SK-N-SH (cell line): Measurements from ENCODE around the gene KCNJ2. TPM values are rescaled to one million over a fixed set of nuclear protein-coding genes. Genes with fewer than 3 reads are reported as not detected.

Source experiments
- CTCF ChIA-PET: fragments of 300-600, 350-600 bp; formaldehyde crosslinking; extraction: SDS; loops from one replicate; lab custom pipeline; 2021; lab: Yijun Ruan, JAX
- POLR2A ChIA-PET: fragments of 350-600 bp; sonication (Branson Sonifier 250); formaldehyde crosslinking; extraction: SDS; loops from one replicate; lab custom pipeline; 2020; ENCODE audit warnings: antibody characterized with exemption, inconsistent platforms; lab: Yijun Ruan, JAX
- DNase-seq: peaks from one replicate; pipeline ENCODE4 v3.0.0; 2012
- H2AFZ ChIP-seq: fragments of 200-600 bp; sonication (generic); 2 replicates; pipeline ENCODE4 v1.8.1; 2016; ENCODE audit warnings: antibody characterized with exemption, mild to moderate bottlenecking, low read depth
- H3F3A ChIP-seq: fragments of 200-600 bp; sonication (generic); replicated peaks from 2 replicates; pipeline ENCODE3; 2016; ENCODE audit warnings: antibody characterized with exemption, mild to moderate bottlenecking; ENCODE audit not compliant: insufficient read depth
- H3K27ac ChIP-seq, 2 experiments: fragments of 200-500 bp in 1 of 2; fragments of 200-600 bp in 1 of 2; sonication (Bioruptor generic) in 1 of 2; sonication (generic), shearing (Covaris generic) in 1 of 2; 2 replicates each; pipeline versions ENCODE4 v1.5.1 to v1.6.1; 2014 to 2016; ENCODE audit warnings: low read depth in 2 of 2, inconsistent platforms in 1 of 2, low read length in 1 of 2, mild to moderate bottlenecking in 1 of 2, mixed read lengths in 1 of 2
- H3K27me3 ChIP-seq: fragments of 200-600 bp; sonication (generic), shearing (Covaris generic); 2 replicates; pipeline ENCODE4 v1.6.1; 2016; ENCODE audit warnings: mixed run types; ENCODE audit not compliant: insufficient read depth
- H3K36me3 ChIP-seq, 2 experiments: fragments of 200-500 bp in 1 of 2; fragments of 200-600 bp in 1 of 2; sonication (Bioruptor generic) in 1 of 2; sonication (generic) in 1 of 2; replicated peaks in 1 of 2; 2 replicates each; pipeline versions ENCODE3 to v1.5.1; 2014 to 2016; ENCODE audit warnings: low read length in 1 of 2, mild to moderate bottlenecking in 1 of 2; ENCODE audit not compliant: insufficient read depth in 2 of 2, control insufficient read depth in 1 of 2
- H3K4me1 ChIP-seq, 2 experiments: fragments of 200-500 bp in 1 of 2; fragments of 200-600 bp in 1 of 2; sonication (Bioruptor generic) in 1 of 2; sonication (generic), shearing (Covaris generic) in 1 of 2; 2 replicates each; pipeline versions ENCODE4 v1.5.1 to v1.6.1; 2014 to 2016; ENCODE audit warnings: low read depth in 1 of 2, low read length in 1 of 2, mixed run types in 1 of 2; ENCODE audit not compliant: insufficient read depth in 2 of 2, control insufficient read depth in 1 of 2
- H3K4me2 ChIP-seq: fragments of 200-600 bp; sonication (generic), shearing (Covaris generic); 2 replicates; pipeline ENCODE4 v1.6.1; 2017; ENCODE audit warnings: mixed run types
- H3K4me3 ChIP-seq, 2 experiments: fragments of 200-500 bp in 1 of 2; fragments of 200-600 bp in 1 of 2; sonication (Bioruptor generic) in 1 of 2; sonication (generic), shearing (Covaris generic) in 1 of 2; 2 replicates each; pipeline versions ENCODE4 v1.5.1 to v1.8.1; 2014 to 2016; ENCODE audit warnings: low read depth in 2 of 2, inconsistent platforms in 1 of 2, low read length in 1 of 2, mild to moderate bottlenecking in 1 of 2, mixed read lengths in 1 of 2, moderate library complexity in 1 of 2
- H3K79me2 ChIP-seq: fragments of 200-600 bp; sonication (generic); 2 replicates; pipeline ENCODE4 v1.8.1; 2017; ENCODE audit warnings: mild to moderate bottlenecking; ENCODE audit not compliant: insufficient read depth
- H3K9ac ChIP-seq: fragments of 200-600 bp; sonication (generic); 2 replicates; pipeline ENCODE4 v1.6.1; 2017; ENCODE audit warnings: mixed run types
- H3K9me2 ChIP-seq: fragments of 200-600 bp; sonication (generic); 2 replicates; pipeline ENCODE4 v1.6.1; 2017; ENCODE audit warnings: mixed run types
- H3K9me3 ChIP-seq: fragments of 200-600 bp; sonication (generic); 2 replicates; pipeline ENCODE4 v1.6.1; 2017; ENCODE audit warnings: mixed run types, mild to moderate bottlenecking, moderate library complexity
- H4K20me1 ChIP-seq: fragments of 200-600 bp; sonication (generic); 2 replicates; pipeline ENCODE4 v1.6.1; 2017; ENCODE audit warnings: mild to moderate bottlenecking, mixed run types; ENCODE audit not compliant: insufficient read depth
- CHD2 ChIP-seq: fragments of 150-350 bp; IDR thresholded peaks from 2 replicates; pipeline ENCODE4 v1.6.1; 2018; ENCODE audit warnings: low read length; ENCODE audit not compliant: partially characterized antibody
- CTCF ChIP-seq: fragments of 200-600 bp; sonication (generic); IDR thresholded peaks from 2 replicates; pipeline ENCODE4 v1.6.1; 2017; ENCODE audit warnings: antibody characterized with exemption, mild to moderate bottlenecking, moderate library complexity
- EP300 ChIP-seq, 2 experiments: IDR thresholded peaks; 2 replicates each; pipeline versions ENCODE4 v1.4.0 to v1.6.1; 2012; ENCODE audit warnings: borderline replicate concordance in 1 of 2, low read depth in 1 of 2, low read length in 1 of 2
- FOXJ3 ChIP-seq: sonication (generic); formaldehyde crosslinking; IDR thresholded peaks from 2 replicates; pipeline ENCODE4 v1.5.1; 2020; ENCODE audit warnings: mild to moderate bottlenecking, missing genetic modification reagents
- GABPA ChIP-seq: IDR thresholded peaks from 2 replicates; pipeline ENCODE4 v1.4.0; 2012; ENCODE audit warnings: low read depth, mild to moderate bottlenecking
- MXI1 ChIP-seq: IDR thresholded peaks from 2 replicates; pipeline ENCODE4 v1.6.1; 2012; ENCODE audit warnings: mild to moderate bottlenecking, low read depth, low read length, improper control_type of control experiment
- NFIC ChIP-seq: IDR thresholded peaks from 2 replicates; pipeline ENCODE4 v1.4.0; 2012; ENCODE audit warnings: borderline replicate concordance
- NRF1 ChIP-seq: IDR thresholded peaks from 2 replicates; pipeline ENCODE4 v1.6.1; 2012; ENCODE audit warnings: low read depth, mild to moderate bottlenecking, low read length
- PBX3 ChIP-seq: IDR thresholded peaks from 2 replicates; pipeline ENCODE4; 2012
- POLR2AphosphoS5 ChIP-seq: IDR thresholded peaks from 2 replicates; pipeline ENCODE4 v1.6.1; 2012; ENCODE audit warnings: low read depth, low read length
- RAD21 ChIP-seq: IDR thresholded peaks from 2 replicates; pipeline ENCODE4 v1.6.1; 2012; ENCODE audit warnings: mild to moderate bottlenecking, low read length
- RFX5 ChIP-seq: IDR thresholded peaks from 2 replicates; pipeline ENCODE4 v1.6.1; 2012; ENCODE audit warnings: mild to moderate bottlenecking, improper control_type of control experiment, low read length
- SIN3A ChIP-seq: IDR thresholded peaks from 2 replicates; pipeline ENCODE4 v1.6.1; 2012; ENCODE audit warnings: low read depth, mild to moderate bottlenecking, low read length, moderate library complexity, borderline replicate concordance
- SMC3 ChIP-seq: IDR thresholded peaks from 2 replicates; pipeline ENCODE4 v1.6.1; 2012; ENCODE audit warnings: low read depth, low read length, improper control_type of control experiment
- TAF1 ChIP-seq: IDR thresholded peaks from 2 replicates; pipeline ENCODE4 v1.6.1; 2012; ENCODE audit warnings: low read depth, mild to moderate bottlenecking, low read length, moderate library complexity, borderline replicate concordance
- TCF12 ChIP-seq: IDR thresholded peaks from 2 replicates; pipeline ENCODE4 v1.4.0; 2012
- YY1 ChIP-seq: IDR thresholded peaks from 2 replicates; pipeline ENCODE4 v1.4.0; 2012; ENCODE audit warnings: low read depth, mild to moderate bottlenecking
- WGBS: methylation state at CpG from one replicate; pipeline ENCODE4 v1.1.6; 2017; ENCODE audit warnings: low lambda C conversion rate; 5-methylcytosine and 5-hydroxymethylcytosine counted together
- polyA plus RNA-seq, 3 experiments: library from polyadenylated mRNA; depleted of rRNA; stranded (reverse); fragments of >200 nt; gene quantifications; 2 replicates each; pipeline ENCODE4 v1.2.3, GENCODE V29; 2012
- TF ChIP-seq, protein P1 (sequence below): fragments of 150-350 bp; IDR thresholded peaks from 2 replicates; pipeline ENCODE4 v1.6.1; 2016; ENCODE audit warnings: mild to moderate bottlenecking, low read depth, low read length
- TF ChIP-seq, protein P2 (sequence below): IDR thresholded peaks from 2 replicates; pipeline ENCODE4 v1.6.1; 2012; ENCODE audit warnings: mild to moderate bottlenecking, low read depth, low read length, moderate library complexity

The KCNJ2 gene
- 0.18 and 0.21 TPM in 2 replicates for polyA plus RNA-seq (2012; rRNA removed)
- polyA plus RNA-seq (2012; cell fraction: cytosol; rRNA removed) = 0.20 and 0.22 TPM in 2 replicates
- polyA plus RNA-seq (2012; cell fraction: nucleus; rRNA removed) = 0.08 and 0.25 TPM in 2 replicates

DNA sequence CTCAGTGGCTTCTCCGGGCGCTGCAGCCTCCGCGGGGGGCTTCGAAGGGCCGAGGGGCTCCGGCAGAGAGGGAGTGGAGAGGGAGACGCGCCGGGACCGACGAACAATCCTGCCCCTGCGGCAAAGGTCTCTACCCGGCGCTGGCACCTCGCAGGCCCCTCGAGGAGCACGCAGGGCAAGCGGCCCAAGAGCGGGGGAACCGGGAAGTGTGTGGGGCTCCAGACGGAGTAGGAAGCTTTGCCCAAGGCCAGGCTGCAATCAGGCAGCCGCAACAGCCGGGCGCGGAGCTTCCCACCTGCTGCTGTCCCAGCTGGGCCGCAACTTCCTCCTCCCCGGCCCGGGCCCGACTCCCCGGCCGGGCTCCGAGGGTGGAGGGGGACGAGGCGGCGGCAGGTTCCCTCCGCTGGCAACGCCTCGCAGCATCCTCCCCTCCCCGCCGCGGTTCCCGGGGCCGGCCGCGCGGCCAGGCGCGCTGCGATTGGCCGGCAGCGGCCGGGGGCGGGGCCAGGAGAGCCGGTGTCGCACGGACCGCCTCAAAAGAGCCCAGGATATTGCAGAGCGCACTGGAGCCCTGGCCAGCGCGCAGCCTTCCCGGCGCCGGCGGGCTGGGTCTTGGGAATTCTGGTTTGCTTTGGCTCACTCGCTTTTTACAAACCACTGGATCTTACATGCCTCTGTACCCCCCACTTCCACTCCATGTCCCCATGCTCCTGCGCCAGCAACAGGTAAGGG, at the start of gene KCNJ2:
Gene KCNJ2, plus strand, starts transcription at position 556 of the 732 bp plus-strand sequence. CDS start 5,508 bp downstream, outside the sequence.
- no peaks in the 10 kb centered on the region for H3K36me3 ChIP-seq
- CTCF ChIA-PET = interaction anchor here (0.6 to 6.5 kb wide), 25 partner anchors 11 to 611 kb away, joined by 3 to 51 read pairs (median 4); no protein-coding TSS in a partner anchor
- H3K4me2 ChIP-seq = peak within 1 kb of the TSS; percentile 93
- under 1% methylated on average over 58 of the region's 67 CpGs for WGBS
- no peak for TF ChIP-seq CTCF
- TF ChIP-seq NFIC = peak; percentile 48
- no peak; the same call in 1 of the 2 replicates for TF ChIP-seq YY1
- TF ChIP-seq SMC3 = 0 out of 2 replicates have a peak, but pooled peaks have one; percentile 20
- no peak for TF ChIP-seq FOXJ3 (CRISPR knock-in tag)
- TF ChIP-seq EP300 (IDR thresholded peaks at IDR 0.05; ENCODE audit: borderline replicate concordance in 1 of 2, low read depth in 1 of 2, low read length in 1 of 2) = peak; percentile 17 to 42; a peak in 2 of 4 replicates
- 0 out of 2 replicates have a peak, but pooled peaks have one; percentile 23 for TF ChIP-seq TCF12
- 0 out of 2 replicates have a peak, but pooled peaks have one; percentile 16 for TF ChIP-seq PBX3
- TF ChIP-seq, protein P1, sequence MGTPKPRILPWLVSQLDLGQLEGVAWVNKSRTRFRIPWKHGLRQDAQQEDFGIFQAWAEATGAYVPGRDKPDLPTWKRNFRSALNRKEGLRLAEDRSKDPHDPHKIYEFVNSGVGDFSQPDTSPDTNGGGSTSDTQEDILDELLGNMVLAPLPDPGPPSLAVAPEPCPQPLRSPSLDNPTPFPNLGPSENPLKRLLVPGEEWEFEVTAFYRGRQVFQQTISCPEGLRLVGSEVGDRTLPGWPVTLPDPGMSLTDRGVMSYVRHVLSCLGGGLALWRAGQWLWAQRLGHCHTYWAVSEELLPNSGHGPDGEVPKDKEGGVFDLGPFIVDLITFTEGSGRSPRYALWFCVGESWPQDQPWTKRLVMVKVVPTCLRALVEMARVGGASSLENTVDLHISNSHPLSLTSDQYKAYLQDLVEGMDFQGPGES = no peak
- peak; percentile 89 for TF ChIP-seq TAF1
- TF ChIP-seq SIN3A = 0 out of 2 replicates have a peak, but pooled peaks have one; percentile 12
- TF ChIP-seq RFX5 = peak; percentile 73
- peak; percentile 9; the same call in 1 of the 2 replicates for TF ChIP-seq RAD21
- peak; percentile 82; the same call in 1 of the 2 replicates for TF ChIP-seq MXI1
- TF ChIP-seq, protein P2, sequence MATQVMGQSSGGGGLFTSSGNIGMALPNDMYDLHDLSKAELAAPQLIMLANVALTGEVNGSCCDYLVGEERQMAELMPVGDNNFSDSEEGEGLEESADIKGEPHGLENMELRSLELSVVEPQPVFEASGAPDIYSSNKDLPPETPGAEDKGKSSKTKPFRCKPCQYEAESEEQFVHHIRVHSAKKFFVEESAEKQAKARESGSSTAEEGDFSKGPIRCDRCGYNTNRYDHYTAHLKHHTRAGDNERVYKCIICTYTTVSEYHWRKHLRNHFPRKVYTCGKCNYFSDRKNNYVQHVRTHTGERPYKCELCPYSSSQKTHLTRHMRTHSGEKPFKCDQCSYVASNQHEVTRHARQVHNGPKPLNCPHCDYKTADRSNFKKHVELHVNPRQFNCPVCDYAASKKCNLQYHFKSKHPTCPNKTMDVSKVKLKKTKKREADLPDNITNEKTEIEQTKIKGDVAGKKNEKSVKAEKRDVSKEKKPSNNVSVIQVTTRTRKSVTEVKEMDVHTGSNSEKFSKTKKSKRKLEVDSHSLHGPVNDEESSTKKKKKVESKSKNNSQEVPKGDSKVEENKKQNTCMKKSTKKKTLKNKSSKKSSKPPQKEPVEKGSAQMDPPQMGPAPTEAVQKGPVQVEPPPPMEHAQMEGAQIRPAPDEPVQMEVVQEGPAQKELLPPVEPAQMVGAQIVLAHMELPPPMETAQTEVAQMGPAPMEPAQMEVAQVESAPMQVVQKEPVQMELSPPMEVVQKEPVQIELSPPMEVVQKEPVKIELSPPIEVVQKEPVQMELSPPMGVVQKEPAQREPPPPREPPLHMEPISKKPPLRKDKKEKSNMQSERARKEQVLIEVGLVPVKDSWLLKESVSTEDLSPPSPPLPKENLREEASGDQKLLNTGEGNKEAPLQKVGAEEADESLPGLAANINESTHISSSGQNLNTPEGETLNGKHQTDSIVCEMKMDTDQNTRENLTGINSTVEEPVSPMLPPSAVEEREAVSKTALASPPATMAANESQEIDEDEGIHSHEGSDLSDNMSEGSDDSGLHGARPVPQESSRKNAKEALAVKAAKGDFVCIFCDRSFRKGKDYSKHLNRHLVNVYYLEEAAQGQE = peak; percentile 47; the same call in 1 of the 2 replicates
- TF ChIP-seq CHD2 = peak; percentile 16
- TF ChIP-seq GABPA = no peak
- TF ChIP-seq POLR2AphosphoS5 = peak; percentile 78
- TF ChIP-seq NRF1 = peak; percentile 62
- H3K9ac ChIP-seq = peak within 1 kb of the TSS; percentile 64
- H2AFZ ChIP-seq = peak within 1 kb of the TSS; percentile 92
- no peaks in the 10 kb centered on the region for H3K9me3 ChIP-seq
- H3K27me3 ChIP-seq = no peaks in the 10 kb centered on the region
- H3K9me2 ChIP-seq = no peaks in the 10 kb centered on the region
- H3K27ac ChIP-seq = peak within 1 kb of the TSS; percentile 46 to 78
- H3K79me2 ChIP-seq = peaks cover 23% of the 10 kb centered on the region
- no peaks in the 10 kb centered on the region for H4K20me1 ChIP-seq
- no peaks in the 10 kb centered on the region for H3F3A ChIP-seq
- peak within 1 kb of the TSS; percentile 85 to 86 for H3K4me3 ChIP-seq
- peaks cover 3 to 33% of the 10 kb centered on the region in 2 experiments; a peak in 3 of 4 replicates for H3K4me1 ChIP-seq
- POLR2A ChIA-PET = interaction anchor here (0.6 kb wide), 1 partner anchor 378 kb away, joined by 6 read pairs; no protein-coding TSS in a partner anchor
- peak; percentile 97 for DNase-seq
